Kidney (tissue), 14 donors: ENCODE results near the gene KCNN3. TPM values are rescaled to one million over a fixed set of nuclear protein-coding genes. Genes with fewer than 3 reads are reported as not detected.

Experiments
- DNase-seq, 5 donors: peaks; one replicate each; pipeline ENCODE4 v3.0.0-alpha.2; 2013 to 2020
- FAIRE-seq: peaks from 2 replicates; lab custom pipeline; 2012; peaks lifted over from hg19 to GRCh38; lab: Jason Lieb, UNC
- H3K27ac ChIP-seq, 2 donors: one replicate each; pipeline ENCODE4 v1.7.0; 2013; ENCODE audit warnings: low read depth in 2 of 2, low read length in 2 of 2, inconsistent platforms in 1 of 2
- H3K27me3 ChIP-seq: one replicate; pipeline ENCODE4 v1.7.1; 2013; ENCODE audit warnings: low read length, inconsistent platforms; ENCODE audit not compliant: control insufficient read depth, insufficient read depth
- H3K36me3 ChIP-seq, 3 donors: one replicate each; pipeline versions ENCODE4 v1.7.0 to v1.7.1; 2013; ENCODE audit warnings: low read length in 3 of 3, control low read depth in 1 of 3, inconsistent platforms in 1 of 3; ENCODE audit not compliant: insufficient read depth in 3 of 3, control insufficient read depth in 2 of 3
- H3K4me1 ChIP-seq, 3 donors: one replicate each; pipeline versions ENCODE4 v1.7.0 to v1.7.1; 2013; ENCODE audit warnings: low read length in 3 of 3, inconsistent platforms in 1 of 3, low read depth in 1 of 3; ENCODE audit not compliant: control insufficient read depth in 2 of 3, insufficient read depth in 2 of 3
- H3K4me3 ChIP-seq, 3 donors: one replicate each; pipeline versions ENCODE4 v1.7.0 to v1.8.1; 2013; ENCODE audit warnings: low read length in 3 of 3, control low read depth in 1 of 3, inconsistent platforms in 1 of 3
- H3K9ac ChIP-seq, 3 donors: one replicate each; pipeline versions ENCODE4 v1.7.0 to v1.7.1; 2013; ENCODE audit warnings: low read length in 3 of 3, control low read depth in 1 of 3, inconsistent platforms in 1 of 3
- H3K9me3 ChIP-seq, 3 donors: one replicate each; pipeline versions ENCODE4 v1.7.0 to v1.7.1; 2013; ENCODE audit warnings: low read length in 3 of 3, control low read depth in 1 of 3, inconsistent platforms in 1 of 3; ENCODE audit not compliant: control insufficient read depth in 2 of 3, insufficient read depth in 1 of 3
- CTCF ChIP-seq: IDR thresholded peaks from 3 replicates; pipeline ENCODE4 v1.5.1; 2012; ENCODE audit warnings: mild to moderate bottlenecking, moderate library complexity, borderline replicate concordance; ENCODE audit not compliant: insufficient read depth; ENCODE audit errors: extremely low read depth
- intact Hi-C: fragments of 100-400 bp; cut with DNase I; formaldehyde crosslinking; loops from one replicate; pipeline ENCODE4 v1.11.1; 2022
- polyA plus RNA-seq: library from polyadenylated mRNA; stranded (reverse); fragments of 350-450 nt; fragmentation: Illumina TruSeq; extraction: RNeasy Lipid Tissue Mini Kit (QIAGEN cat#74804); gene quantifications from one replicate; pipeline ENCODE4 v1.2.3, GENCODE V29; 2014; ENCODE audit warnings: low read depth, low replicate concordance; ENCODE audit not compliant: insufficient read depth
- total RNA-seq: library from RNA; stranded (reverse); fragmentation: NEBNext Ultra II Directional; extraction: Animal tissue kit (Norgen Biotek cat#: 25700); gene quantifications from one replicate; pipeline ENCODE4 v1.2.1, GENCODE V29; 2021
- donor health status: control.
- donor health status: control.
- donor health status: control.
- donor health status: control.
- donor health status: control.
- donor health status: DM: yes; HTN: yes; CAD: no.
- donor health status: Normal renal cell carcinoma (clear cell type).

KCNN3 gene
- total and polyA plus RNA-seq, 2 donors from 2014 or later: 2.6 to 5.6 TPM

- TF ChIP-seq CTCF: no peak
- no peaks in the 10 kb centered on the region for H3K36me3 ChIP-seq
- H3K4me1 ChIP-seq: peaks cover 0 to 9% (median 0%) of the 10 kb centered on the region in 3 donors
- H3K27ac ChIP-seq: no peak overlapping the region
- H3K9ac ChIP-seq: peak overlapping the region in 1 of 3 donors; percentile 43
- no peak for DNase-seq
- intact Hi-C loops: no loop called here
- peak overlapping the region in 2 of 3 donors; percentile 53 to 67 for H3K4me3 ChIP-seq
- no peaks in the 10 kb centered on the region for H3K9me3 ChIP-seq
- peaks cover 5% of the 10 kb centered on the region for H3K27me3 ChIP-seq
- no peak for FAIRE-seq
These were observed 653 bp upstream of the KCNN3 start for GRCh38 chr1:154870734-154871133.

GRCh38 chr1:154869351-154870114 is 548 bp downstream of the KCNN3 start:
- TF ChIP-seq CTCF: no peak
- intact Hi-C loops: no loop called here
- DNase-seq: peak in 3 of 5 donors; percentile 71 to 78 (median 74)
- H3K36me3 ChIP-seq: no peaks in the 10 kb centered on the region
- H3K27ac ChIP-seq: no peak overlapping the region
- H3K4me3 ChIP-seq: peak overlapping the region; percentile 35 to 67 (median 67)
- FAIRE-seq: no peak
- peaks cover 0 to 13% (median 3%) of the 10 kb centered on the region in 3 donors for H3K4me1 ChIP-seq
- peaks cover 5% of the 10 kb centered on the region for H3K27me3 ChIP-seq
- no peaks in the 10 kb centered on the region for H3K9me3 ChIP-seq
- peak overlapping the region in 2 of 3 donors; percentile 41 to 54 for H3K9ac ChIP-seq

- H3K9me3 ChIP-seq: no peaks in the 10 kb centered on the region
- H3K36me3 ChIP-seq: no peaks in the 10 kb centered on the region
- H3K9ac ChIP-seq: peak overlapping the region in 2 of 3 donors; percentile 31 to 48
- H3K27ac ChIP-seq: no peak overlapping the region
- DNase-seq (peak in 1 of 5 donors; percentile 66), FAIRE-seq (no peak)
- peak overlapping the region; percentile 33 to 67 (median 67) for H3K4me3 ChIP-seq
- peaks cover 0 to 15% (median 4%) of the 10 kb centered on the region in 3 donors for H3K4me1 ChIP-seq
- peaks cover 5% of the 10 kb centered on the region for H3K27me3 ChIP-seq
- TF ChIP-seq CTCF: no peak
- intact Hi-C loops: no loop called here
These were observed 2.1 kb downstream of the KCNN3 start for GRCh38 chr1:154867841-154868605.
